DOHH2 (cell line): Measurements from ENCODE around the gene RAD9B.
"Not testable (repeated sequence)": the region's sequence is repeated elsewhere in the genome, so short reads cannot be mapped to it uniquely, and the experiment has no call there.

Experiments used
- H3F3A ChIP-seq: fragments of 200-600 bp; sonication (generic), shearing (Covaris generic); 2 replicates; pipeline ENCODE4 v1.6.0; 2016; ENCODE audit warnings: antibody characterized with exemption, mild to moderate bottlenecking; ENCODE audit not compliant: control insufficient read depth, insufficient read depth
- H3K27ac ChIP-seq: fragments of 200-600 bp; sonication (generic); 2 replicates; pipeline ENCODE4 v1.5.1; 2014; ENCODE audit warnings: low read depth, mild to moderate bottlenecking, low read length, moderate library complexity
- H3K27me3 ChIP-seq: fragments of 200-600 bp; sonication (generic); 2 replicates; pipeline ENCODE4 v1.6.1; 2014; ENCODE audit warnings: mild to moderate bottlenecking, low read length, mixed read lengths; ENCODE audit not compliant: control insufficient read depth
- H3K36me3 ChIP-seq: fragments of 200-600 bp; sonication (generic); 2 replicates; pipeline ENCODE4 v1.6.1; 2014; ENCODE audit warnings: mild to moderate bottlenecking, low read length, moderate library complexity, mixed read lengths; ENCODE audit not compliant: control insufficient read depth
- H3K4me1 ChIP-seq: fragments of 200-600 bp; sonication (generic); 2 replicates; pipeline ENCODE4 v1.6.1; 2014; ENCODE audit warnings: mild to moderate bottlenecking, low read length, mixed read lengths; ENCODE audit not compliant: control insufficient read depth
- H3K4me2 ChIP-seq: fragments of 200-600 bp; sonication (generic); 2 replicates; pipeline ENCODE4 v1.6.0; 2014; ENCODE audit warnings: mild to moderate bottlenecking, low read length, moderate library complexity
- H3K4me3 ChIP-seq: fragments of 200-600 bp; sonication (generic); 2 replicates; pipeline ENCODE4 v1.5.1; 2014; ENCODE audit warnings: mild to moderate bottlenecking, low read length, mixed read lengths
- H3K79me2 ChIP-seq: fragments of 200-600 bp; sonication (generic); 2 replicates; pipeline ENCODE4 v1.6.1; 2014; ENCODE audit warnings: mild to moderate bottlenecking, low read length, mixed read lengths; ENCODE audit not compliant: control insufficient read depth
- H3K9me2 ChIP-seq: fragments of 200-600 bp; sonication (generic); replicated peaks from 2 replicates; pipeline ENCODE4 v1.6.1; 2014; ENCODE audit warnings: mild to moderate bottlenecking, low read length, mixed read lengths; ENCODE audit not compliant: control insufficient read depth
- H3K9me3 ChIP-seq: fragments of 200-600 bp; sonication (generic); 2 replicates; pipeline ENCODE4 v1.6.1; 2014; ENCODE audit warnings: antibody characterized with exemption, low read length, mixed read lengths; ENCODE audit not compliant: control insufficient read depth, insufficient read depth
- H4K20me1 ChIP-seq: fragments of 200-600 bp; sonication (generic); 2 replicates; pipeline ENCODE4 v1.6.0; 2014; ENCODE audit warnings: low read depth, mild to moderate bottlenecking, antibody characterized with exemption, low read length, moderate library complexity; ENCODE audit not compliant: control insufficient read depth, insufficient read depth
- EZH2phosphoT487 ChIP-seq: fragments of 200-600 bp; sonication (generic); IDR thresholded peaks from 2 replicates; pipeline ENCODE4 v1.6.1; 2017; ENCODE audit warnings: borderline replicate concordance, mild to moderate bottlenecking, antibody characterized with exemption, low read length, moderate library complexity, mixed read lengths
- TF ChIP-seq, protein P1 (sequence below): fragments of 200-600 bp; sonication (generic); IDR thresholded peaks from one replicate; pipeline ENCODE4 v1.5.1; 2014; ENCODE audit warnings: antibody characterized with exemption, mild to moderate bottlenecking, low read depth, low read length; ENCODE audit not compliant: poor library complexity, severe bottlenecking

RAD9B gene

DNA sequence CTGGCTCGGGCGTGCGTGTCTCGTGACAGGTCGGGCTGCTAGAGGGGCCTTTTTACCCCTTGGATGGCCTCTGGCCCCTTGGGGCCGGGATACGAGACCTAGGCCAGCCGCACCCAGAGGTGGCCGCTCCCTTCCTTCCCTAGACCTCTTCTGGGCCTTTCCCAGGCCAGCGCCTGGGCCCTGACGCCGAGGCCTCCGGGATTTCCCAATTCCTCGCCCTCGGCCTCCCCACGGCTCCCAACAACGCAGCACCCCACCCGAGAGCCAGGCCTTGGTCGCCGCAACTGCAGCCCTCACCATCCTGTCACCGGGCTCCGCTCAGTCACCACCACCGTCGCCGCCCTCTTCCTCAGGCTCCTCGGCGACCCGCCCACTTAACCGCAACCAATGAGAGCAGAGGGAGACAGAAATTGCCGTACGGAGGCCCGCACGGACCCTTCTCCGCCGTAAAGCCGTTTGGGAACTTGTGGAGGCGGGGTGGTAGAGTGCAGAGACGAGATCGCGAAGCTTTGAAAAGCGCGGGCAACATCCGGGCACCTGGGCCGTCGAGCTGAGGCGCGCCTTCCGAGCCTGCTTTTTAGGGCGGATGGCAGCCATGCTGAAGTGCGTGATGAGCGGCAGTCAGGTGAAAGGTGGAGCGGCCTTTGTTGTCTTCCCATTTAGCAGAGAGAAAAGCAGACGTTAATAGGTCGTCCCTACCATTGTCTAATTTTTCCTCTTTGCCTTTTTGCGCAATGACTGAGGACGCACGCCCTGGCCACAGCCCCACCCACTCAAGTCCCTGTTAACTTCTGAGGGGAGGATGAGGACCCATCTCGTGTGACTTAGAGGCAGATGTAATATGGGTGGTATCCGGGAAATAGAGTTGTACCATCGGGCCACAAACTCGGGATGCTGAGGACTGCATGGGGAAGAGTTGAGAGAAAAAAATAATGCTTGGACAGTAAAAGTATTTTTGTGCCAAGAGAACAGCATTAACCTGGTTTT lies at the start of gene RAD9B, which contains the start of gene VPS29:
TSS of gene RAD9B (plus strand) at position 580 of the 987 bp plus-strand sequence. CDS start at position 587, 7 bp downstream.
TSS of gene VPS29 (minus strand) at position 360 of the 987 bp plus-strand sequence. CDS start at position 300, 60 bp downstream.
- H3F3A ChIP-seq: peaks cover 15% of the 10 kb centered on the region; the same call in 1 of the 2 replicates
- H3K79me2 ChIP-seq: peaks cover 47% of the 10 kb centered on the region
- peaks cover 9% of the 10 kb centered on the region; the same call in 1 of the 2 replicates for H4K20me1 ChIP-seq
- no peak for TF ChIP-seq EZH2phosphoT487
- TF ChIP-seq, protein P1, sequence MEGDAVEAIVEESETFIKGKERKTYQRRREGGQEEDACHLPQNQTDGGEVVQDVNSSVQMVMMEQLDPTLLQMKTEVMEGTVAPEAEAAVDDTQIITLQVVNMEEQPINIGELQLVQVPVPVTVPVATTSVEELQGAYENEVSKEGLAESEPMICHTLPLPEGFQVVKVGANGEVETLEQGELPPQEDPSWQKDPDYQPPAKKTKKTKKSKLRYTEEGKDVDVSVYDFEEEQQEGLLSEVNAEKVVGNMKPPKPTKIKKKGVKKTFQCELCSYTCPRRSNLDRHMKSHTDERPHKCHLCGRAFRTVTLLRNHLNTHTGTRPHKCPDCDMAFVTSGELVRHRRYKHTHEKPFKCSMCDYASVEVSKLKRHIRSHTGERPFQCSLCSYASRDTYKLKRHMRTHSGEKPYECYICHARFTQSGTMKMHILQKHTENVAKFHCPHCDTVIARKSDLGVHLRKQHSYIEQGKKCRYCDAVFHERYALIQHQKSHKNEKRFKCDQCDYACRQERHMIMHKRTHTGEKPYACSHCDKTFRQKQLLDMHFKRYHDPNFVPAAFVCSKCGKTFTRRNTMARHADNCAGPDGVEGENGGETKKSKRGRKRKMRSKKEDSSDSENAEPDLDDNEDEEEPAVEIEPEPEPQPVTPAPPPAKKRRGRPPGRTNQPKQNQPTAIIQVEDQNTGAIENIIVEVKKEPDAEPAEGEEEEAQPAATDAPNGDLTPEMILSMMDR: no peak
- peak within 1 kb of the TSS; percentile 68 for H3K27ac ChIP-seq
- H3K4me2 ChIP-seq: peak within 1 kb of the TSS; percentile 52
- peaks cover 40% of the 10 kb centered on the region for H3K36me3 ChIP-seq
- H3K4me3 ChIP-seq: peak within 1 kb of the TSS; percentile 90
- no peaks in the 10 kb centered on the region for H3K9me2 ChIP-seq
- H3K4me1 ChIP-seq: peaks cover 27% of the 10 kb centered on the region
- H3K27me3 ChIP-seq: no peaks in the 10 kb centered on the region
- peaks cover 6% of the 10 kb centered on the region; the same call in 1 of the 2 replicates for H3K9me3 ChIP-seq

DNA sequence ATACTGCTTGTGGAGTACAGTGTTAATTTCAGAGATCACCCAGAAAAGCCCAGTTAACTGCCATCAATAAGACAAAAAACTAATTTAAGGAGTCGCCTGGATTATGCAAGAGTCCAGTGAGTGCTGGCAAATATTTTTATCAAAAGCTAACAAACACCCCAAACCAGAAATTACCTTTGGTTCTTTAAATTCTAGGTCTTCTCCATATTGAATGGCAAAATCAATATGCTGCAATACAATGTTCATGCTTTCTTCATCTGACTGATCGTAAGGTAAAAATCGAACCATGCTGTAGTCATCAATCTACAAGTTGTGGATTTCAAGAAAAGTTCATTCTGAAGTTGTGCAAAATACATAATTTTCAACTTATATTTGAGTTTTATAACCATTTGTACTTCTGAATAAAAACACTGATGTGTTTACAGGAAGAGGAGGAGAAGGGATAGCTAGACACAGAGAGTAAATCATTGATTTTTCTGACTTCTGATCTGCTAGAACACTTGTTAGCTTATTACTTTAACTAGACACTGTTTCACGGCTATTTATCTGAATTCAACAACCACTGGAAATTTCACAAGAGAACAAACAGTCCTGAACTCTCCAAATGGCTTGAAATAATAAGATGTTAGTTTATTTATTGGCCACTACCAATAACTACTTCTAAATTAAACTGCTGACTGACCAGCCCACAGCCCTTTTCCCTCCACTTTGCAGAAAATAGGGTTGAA lies 48.4 kb upstream of the RAD9B start:
- no peak overlapping the region for H3K4me2 ChIP-seq
- H3K36me3 ChIP-seq: peaks cover 81% of the 10 kb centered on the region

DNA sequence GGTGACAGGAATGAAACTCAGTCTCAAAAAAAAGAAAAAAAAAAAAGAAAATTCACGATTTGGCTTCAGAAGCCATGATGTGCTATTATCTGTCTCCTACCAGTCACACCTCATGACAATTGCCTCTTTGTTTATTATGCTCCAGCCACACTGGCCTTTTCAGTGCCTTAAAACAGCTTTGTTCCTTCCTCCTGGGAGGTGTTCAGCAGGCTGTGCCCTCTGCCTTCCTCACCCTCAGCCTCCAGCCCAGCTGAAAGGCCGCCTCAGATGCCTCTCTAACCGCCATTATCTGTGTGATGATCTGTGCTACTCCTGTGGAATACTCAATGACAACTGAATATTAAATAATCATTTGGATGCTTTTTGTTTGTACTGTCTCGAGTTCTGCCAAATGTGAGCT lies 43.4 kb upstream of the RAD9B start:
- no peak for TF ChIP-seq EZH2phosphoT487
- TF ChIP-seq, protein P1: no peak
- Histone ChIP-seq H3K79me2 (peaks cover 18% of the 10 kb centered on the region), H3K36me3 (peaks cover 77% of the 10 kb centered on the region), H3K4me1 (peaks cover 32% of the 10 kb centered on the region), H3K4me3 (no peak overlapping the region), H3K27me3 (no peaks in the 10 kb centered on the region), H3K4me2 (no peak overlapping the region), H3K27ac (no peak overlapping the region), H3K9me3 (no peaks in the 10 kb centered on the region), H3K9me2 (no peaks in the 10 kb centered on the region), H3F3A (peaks cover 19% of the 10 kb centered on the region), H4K20me1 (no peaks in the 10 kb centered on the region)

More for the DNA sequence above, 48.4 kb upstream of the RAD9B start:
- Histone ChIP-seq H3F3A (peaks cover 35% of the 10 kb centered on the region), H3K4me3 (no peak overlapping the region), H3K27me3 (no peaks in the 10 kb centered on the region), H3K79me2 (peaks cover 14% of the 10 kb centered on the region), H3K27ac (no peak overlapping the region), H3K4me1 (peaks cover 46% of the 10 kb centered on the region), H3K9me3 (no peaks in the 10 kb centered on the region), H4K20me1 (peaks cover 8% of the 10 kb centered on the region; the same call in 1 of the 2 replicates), H3K9me2 (no peaks in the 10 kb centered on the region)
- no peak for TF ChIP-seq EZH2phosphoT487
- TF ChIP-seq, protein P1: no peak

DNA sequence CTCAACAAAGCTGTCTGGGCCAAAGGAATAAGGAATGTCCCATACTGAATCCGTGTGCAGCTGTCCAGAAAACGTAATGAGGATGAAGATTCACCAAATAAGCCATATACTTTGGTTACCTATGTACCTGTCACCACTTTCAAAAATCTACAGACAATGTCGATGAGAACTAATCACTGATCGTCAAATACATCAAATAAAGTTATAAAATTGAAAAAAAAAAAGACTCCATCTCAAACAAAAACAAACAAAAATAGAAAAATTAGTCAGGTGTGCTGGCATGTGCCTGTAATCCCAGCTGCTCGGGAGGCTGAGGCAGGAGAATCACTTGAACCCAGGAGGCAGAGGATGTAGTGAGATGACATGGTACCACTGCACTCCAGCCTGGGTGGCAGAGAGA lies 40.9 kb upstream of the RAD9B start:
- H3K9me2 ChIP-seq, H4K20me1 ChIP-seq: not testable (repeated sequence)
- H3K36me3 ChIP-seq: peaks cover 70% of the 10 kb centered on the region

More for the DNA sequence above, 40.9 kb upstream of the RAD9B start:
- H3K4me3 ChIP-seq, H3K27me3 ChIP-seq, H3K9me3 ChIP-seq, H3F3A ChIP-seq, H3K27ac ChIP-seq, H3K4me2 ChIP-seq: not testable (repeated sequence)
- Histone ChIP-seq H3K4me1 (peaks cover 24% of the 10 kb centered on the region), H3K79me2 (peaks cover 33% of the 10 kb centered on the region)
